Natural killer cell (primary cell): ENCODE data around the gene ZNF75A. TPM values are rescaled to one million over a fixed set of nuclear protein-coding genes. Genes with fewer than 3 reads are reported as not detected.

Source experiments
- ATAC-seq, 3 donors: fragments of 150-1000 bp in 2 of 3; fragments of 200-7000 bp in 1 of 3; cut with Tn5 transposase; 1 replicate in 1 of 3; 2 replicates in 2 of 3; pipeline ENCODE4 v1.10.0; 2021; ENCODE audit warnings: mild to moderate bottlenecking in 2 of 3, moderate library complexity in 2 of 3
- DNase-seq, 2 donors: peaks; one replicate each; pipeline versions ENCODE4 v3.0.0 to v3.0.0-alpha.2; 2013 to 2021; ENCODE audit warnings: mixed read lengths in 1 of 2
- H3K27ac ChIP-seq: one replicate; pipeline ENCODE4 v1.5.1; 2013; ENCODE audit warnings: mild to moderate bottlenecking, low read length
- H3K27me3 ChIP-seq: one replicate; pipeline ENCODE4 v1.6.1; 2013; ENCODE audit warnings: low read length; ENCODE audit not compliant: control insufficient read depth, insufficient read depth
- H3K36me3 ChIP-seq: one replicate; pipeline ENCODE4 v1.6.1; 2013; ENCODE audit warnings: low read length; ENCODE audit not compliant: control insufficient read depth, insufficient read depth
- H3K4me1 ChIP-seq: one replicate; pipeline ENCODE4 v1.6.1; 2013; ENCODE audit warnings: low read length; ENCODE audit not compliant: control insufficient read depth, insufficient read depth
- H3K4me3 ChIP-seq: one replicate; pipeline ENCODE4 v1.5.1; 2013; ENCODE audit warnings: low read length
- H3K9me3 ChIP-seq: one replicate; pipeline ENCODE4 v1.6.1; 2013; ENCODE audit warnings: low read length; ENCODE audit not compliant: control insufficient read depth, insufficient read depth
- H3K27ac Mint-ChIP-seq, 2 donors: one replicate each; pipeline ENCODE4 v1.8.0; 2022; ENCODE audit warnings: mild to moderate bottlenecking in 2 of 2, mixed read lengths in 2 of 2, moderate library complexity in 1 of 2
- H3K27me3 Mint-ChIP-seq, 2 donors: one replicate each; pipeline ENCODE4 v1.8.0; 2022; ENCODE audit warnings: low read depth in 2 of 2, mixed read lengths in 2 of 2
- H3K36me3 Mint-ChIP-seq: one replicate; pipeline ENCODE4 v1.8.0; 2022; ENCODE audit warnings: mixed read lengths
- H3K4me1 Mint-ChIP-seq, 2 donors: one replicate each; pipeline ENCODE4 v1.8.0; 2022; ENCODE audit warnings: mixed read lengths in 2 of 2
- H3K4me3 Mint-ChIP-seq: one replicate; pipeline ENCODE4 v1.8.0; 2022; ENCODE audit warnings: mild to moderate bottlenecking, moderate library complexity, mixed read lengths
- H3K9me3 Mint-ChIP-seq, 2 donors: one replicate each; pipeline ENCODE4 v1.8.0; 2022; ENCODE audit warnings: mixed read lengths in 2 of 2
- CTCF ChIP-seq: fragments of 200-600 bp; IDR thresholded peaks from one replicate; pipeline ENCODE4 v1.8.0; 2022; ENCODE audit warnings: antibody characterized with exemption
- WGBS: methylation state at CpG from one replicate; pipeline ENCODE4 v1.1.7; 2013; ENCODE audit warnings: missing lambda C conversion rate; ENCODE audit not compliant: insufficient coverage; 5-methylcytosine and 5-hydroxymethylcytosine counted together
- intact Hi-C: fragments of 100-400 bp; cut with micrococcal nuclease; formaldehyde crosslinking; loops from one replicate; pipeline ENCODE4 v1.14.2; 2022
- total RNA-seq, 4 donors: library from RNA; stranded (reverse); fragments of 120-200 nt in 1 of 4; gene quantifications; one replicate each; pipeline versions ENCODE4 v1.2.3 to v1.2.4, GENCODE V29; 2013 to 2022

ZNF75A gene
- total RNA-seq, 3 donors from 2014 or later (not counting 1 experiment from before 2014, with no cell fraction given), result 30.6 to 44.6 (median 39.0) TPM

GRCh38 chr16:3317315-3317999 is 12.2 kb downstream of the ZNF75A start:
- Histone ChIP-seq H3K4me3 (no peak overlapping the region), H3K27ac (no peak overlapping the region), H3K36me3 (peaks cover 31% of the 10 kb centered on the region), H3K27me3 (no peaks in the 10 kb centered on the region), H3K9me3 (peaks cover 86% of the 10 kb centered on the region), H3K4me1 (no peaks in the 10 kb centered on the region)
- ATAC-seq (no peak), DNase-seq (peak in 1 of 2 donors; percentile 9)
- Mint-ChIP-seq H3K27me3 (no peaks in the 10 kb centered on the region), H3K27ac (no peak overlapping the region), H3K9me3 (peaks cover 23 to 34% of the 10 kb centered on the region in 2 donors), H3K4me3 (no peak overlapping the region), H3K36me3 (peaks cover 80% of the 10 kb centered on the region), H3K4me1 (peaks cover 5 to 7% of the 10 kb centered on the region in 2 donors)
- intact Hi-C loops, result no loop called here
- no peak for TF ChIP-seq CTCF
- WGBS, result 96% methylated on average over 3 of the region's 3 CpGs

- Histone ChIP-seq H3K4me3 (no peak overlapping the region), H3K4me1 (no peaks in the 10 kb centered on the region), H3K36me3 (peaks cover 12% of the 10 kb centered on the region), H3K27me3 (no peaks in the 10 kb centered on the region), H3K9me3 (peaks cover 65% of the 10 kb centered on the region), H3K27ac (no peak overlapping the region)
- no peak for TF ChIP-seq CTCF
- Mint-ChIP-seq H3K4me1 (no peaks in the 10 kb centered on the region), H3K27ac (no peak overlapping the region), H3K27me3 (no peaks in the 10 kb centered on the region), H3K4me3 (no peak overlapping the region), H3K9me3 (peaks cover 13 to 17% of the 10 kb centered on the region in 2 donors), H3K36me3 (peaks cover 43% of the 10 kb centered on the region)
- intact Hi-C loops, result no loop called here
- 64% methylated on average over 2 of the region's 2 CpGs for WGBS
- DNase-seq (no peak), ATAC-seq (no peak)
These were observed 16.5 kb downstream of the ZNF75A start for GRCh38 chr16:3321816-3322215.

GRCh38 chr16:3327514-3327913 is 22.2 kb downstream of the ZNF75A start:
- Histone ChIP-seq H3K27ac (no peak overlapping the region), H3K4me3 (no peak overlapping the region), H3K36me3 (no peaks in the 10 kb centered on the region), H3K9me3 (peaks cover 14% of the 10 kb centered on the region), H3K27me3 (no peaks in the 10 kb centered on the region), H3K4me1 (no peaks in the 10 kb centered on the region)
- Mint-ChIP-seq H3K27ac (no peak overlapping the region), H3K9me3 (peaks cover 2% of the 10 kb centered on the region in 2 donors), H3K4me1 (no peaks in the 10 kb centered on the region), H3K36me3 (peaks cover 15% of the 10 kb centered on the region), H3K27me3 (no peaks in the 10 kb centered on the region), H3K4me3 (no peak overlapping the region)
- ATAC-seq, result no peak
- intact Hi-C loops, result no loop called here
- TF ChIP-seq CTCF, result no peak
- DNase-seq, result no peak
- 82% methylated on average over 4 of the region's 4 CpGs for WGBS

- intact Hi-C loops, result no loop called here
- H3K27me3 ChIP-seq, result no peaks in the 10 kb centered on the region
- TF ChIP-seq CTCF, result no peak
- no peak overlapping the region for H3K4me3 ChIP-seq
- Mint-ChIP-seq H3K9me3 (peaks cover 2% of the 10 kb centered on the region in 2 donors), H3K4me3 (no peak overlapping the region), H3K27ac (no peak overlapping the region), H3K27me3 (no peaks in the 10 kb centered on the region), H3K4me1 (no peaks in the 10 kb centered on the region), H3K36me3 (peaks cover 10% of the 10 kb centered on the region)
- no peaks in the 10 kb centered on the region for H3K36me3 ChIP-seq
- H3K27ac ChIP-seq, result no peak overlapping the region
- no peak for ATAC-seq
- DNase-seq, result no peak
- WGBS, result 67% methylated on average over 1 of the region's 3 CpGs
- no peaks in the 10 kb centered on the region for H3K4me1 ChIP-seq
- H3K9me3 ChIP-seq, result peaks cover 8% of the 10 kb centered on the region
These were observed 22.8 kb downstream of the ZNF75A start for GRCh38 chr16:3328104-3328503.
